K562 (cell line): ENCODE results near the gene PRPF18. TPM values are rescaled to one million over a fixed set of nuclear protein-coding genes. Genes with fewer than 3 reads are reported as not detected.

Experiments
- ATAC-seq: fragments of 200-7000 bp; cut with Tn5 transposase; 3 replicates; pipeline ENCODE4 v1.9.1; 2020; ENCODE audit warnings: moderate library complexity
- BruUV-seq: library from RNA; stranded (reverse); fragments of 400-500 nt; replicated peaks from 2 replicates; lab custom pipeline; 2021; lab: Mats Ljungman, UMichigan
- CTCF ChIA-PET: fragments of 300-600 bp; formaldehyde crosslinking; extraction: SDS; loops from one replicate; lab custom pipeline; 2021; ENCODE audit warnings: low intra/inter-chr PET ratio; lab: Yijun Ruan, JAX
- POLR2A ChIA-PET: fragments of 300-600, 350-650 bp; sonication (Branson Sonifier 250); formaldehyde crosslinking; extraction: SDS; loops from one replicate; lab custom pipeline; 2021; ENCODE audit warnings: antibody characterized with exemption, inconsistent platforms; lab: Yijun Ruan, JAX
- DNase-seq, 4 experiments: peaks; one replicate each; pipeline versions ENCODE4 v3.0.0 to v3.0.0-alpha.2; 2011 to 2018; ENCODE audit warnings: low spot score in 3 of 4, mixed read lengths in 3 of 4; ENCODE audit errors: extremely low read depth in 1 of 4
- FAIRE-seq: peaks from 2 replicates; lab custom pipeline; 2011; peaks lifted over from hg19 to GRCh38; lab: Jason Lieb, UNC
- H2AFZ ChIP-seq: 2 replicates; pipeline ENCODE4 v1.6.0; 2011; ENCODE audit warnings: low read depth, low read length, control low read depth, inconsistent platforms
- H3K27ac ChIP-seq: fragments of 200-600 bp; 3 replicates; pipeline ENCODE4 v1.8.0; 2011; ENCODE audit warnings: low read depth, mild to moderate bottlenecking, control low read depth, inconsistent platforms, low read length, moderate library complexity, mixed read lengths; ENCODE audit errors: extremely low read depth
- H3K27me3 ChIP-seq, 2 experiments: fragments of 300-600 bp in 1 of 2; 2 replicates in 1 of 2; 3 replicates in 1 of 2; pipeline versions ENCODE4 v1.6.0 to v1.8.0; 2011; ENCODE audit warnings: inconsistent platforms in 2 of 2, low read length in 2 of 2, mild to moderate bottlenecking in 1 of 2, mixed read lengths in 1 of 2, moderate library complexity in 1 of 2; ENCODE audit not compliant: control insufficient read depth in 2 of 2, insufficient read depth in 2 of 2
- H3K36me3 ChIP-seq: fragments of 300-600 bp; 3 replicates; pipeline ENCODE4 v1.8.0; 2011; ENCODE audit warnings: mild to moderate bottlenecking, low read length, inconsistent platforms; ENCODE audit not compliant: control insufficient read depth, insufficient read depth
- H3K4me1 ChIP-seq, 2 experiments: fragments of 200-600 bp in 1 of 2; replicated peaks in 1 of 2; 2 replicates in 1 of 2; 3 replicates in 1 of 2; pipeline versions ENCODE4 v1.5.1 to v1.8.0; 2011; ENCODE audit warnings: inconsistent platforms in 2 of 2, low read length in 2 of 2, mild to moderate bottlenecking in 1 of 2, mixed read lengths in 1 of 2, moderate library complexity in 1 of 2; ENCODE audit not compliant: control insufficient read depth in 2 of 2, insufficient read depth in 2 of 2
- H3K4me2 ChIP-seq: 2 replicates; pipeline ENCODE4 v1.6.1; 2011; ENCODE audit warnings: low read length, control low read depth, inconsistent platforms, mixed read lengths; ENCODE audit not compliant: insufficient read depth
- H3K4me3 ChIP-seq: fragments of 200-600 bp; sonication (generic), shearing (Covaris generic); 2 replicates; pipeline ENCODE4 v1.5.1; 2016; ENCODE audit warnings: control low read depth, inconsistent platforms
- H3K79me2 ChIP-seq: fragments of 200-600 bp; 3 replicates; pipeline ENCODE4 v1.8.0; 2011; ENCODE audit warnings: low read length, inconsistent platforms; ENCODE audit not compliant: control insufficient read depth, insufficient read depth
- H3K9ac ChIP-seq, 2 experiments: 2 replicates each; pipeline versions ENCODE4 v1.6.0 to v1.6.1; 2011; ENCODE audit warnings: low read depth in 2 of 2, low read length in 2 of 2, control low read depth in 1 of 2, inconsistent platforms in 1 of 2, mild to moderate bottlenecking in 1 of 2, mixed read lengths in 1 of 2; ENCODE audit not compliant: insufficient read depth in 1 of 2
- H3K9me1 ChIP-seq: one replicate; pipeline ENCODE4 v1.6.0; 2011; ENCODE audit warnings: inconsistent platforms, mild to moderate bottlenecking, low read length, moderate library complexity; ENCODE audit not compliant: control insufficient read depth, insufficient read depth
- H3K9me3 ChIP-seq: replicated peaks from 2 replicates; pipeline ENCODE4 v1.5.1; 2011; ENCODE audit warnings: low read depth, low read length, inconsistent platforms; ENCODE audit not compliant: control insufficient read depth, insufficient read depth
- H4K20me1 ChIP-seq: replicated peaks from 2 replicates; pipeline ENCODE4 v1.6.1; 2011; ENCODE audit warnings: low read length, inconsistent platforms, mixed read lengths; ENCODE audit not compliant: control insufficient read depth, insufficient read depth
- BRD9 ChIP-seq: fragments of 450-650 bp; IDR thresholded peaks from 2 replicates; pipeline ENCODE4 v1.6.1; 2018; ENCODE audit warnings: low read depth; ENCODE audit not compliant: partially characterized antibody
- CBX1 ChIP-seq: sonication (generic); IDR thresholded peaks from 2 replicates; pipeline ENCODE4 v1.6.1; 2016; ENCODE audit warnings: antibody characterized with exemption, low read depth, mild to moderate bottlenecking
- DLX4 ChIP-seq: fragments of 250-450 bp; sonication (Bioruptor Pico); IDR thresholded peaks from 2 replicates; pipeline ENCODE4 v1.6.1; 2021; ENCODE audit warnings: mild to moderate bottlenecking
- ETV1 ChIP-seq: fragments of 450-650 bp; conservative IDR thresholded peaks from 2 replicates; pipeline ENCODE4 v1.6.1; 2016; ENCODE audit warnings: missing genetic modification characterization, control low read depth, low read depth, missing compliant biosample characterization
- GATAD2A ChIP-seq: fragments of 450-650 bp; IDR thresholded peaks from 2 replicates; pipeline ENCODE4 v1.6.1; 2017
- HMGN3 ChIP-seq: IDR thresholded peaks from 2 replicates; pipeline ENCODE4 v1.6.1; 2011; ENCODE audit warnings: borderline replicate concordance, low read depth, mild to moderate bottlenecking, mixed read lengths, low read length; ENCODE audit not compliant: insufficient read length; ENCODE audit errors: extremely low read depth
- RBM39 ChIP-seq: fragments of 200-400 bp; formaldehyde crosslinking; optimal IDR thresholded peaks from 2 replicates; pipeline ENCODE3; 2018; ENCODE audit warnings: low read depth, low read length
- ZC3H4 ChIP-seq: sonication (generic); formaldehyde crosslinking; IDR thresholded peaks from 2 replicates; pipeline ENCODE4 v1.9.0; 2021; ENCODE audit warnings: missing genetic modification reagents, borderline replicate concordance
- ZKSCAN1 ChIP-seq: fragments of 150-350 bp; IDR thresholded peaks from 2 replicates; pipeline ENCODE4 v1.6.1; 2016; ENCODE audit warnings: low read depth, low read length
- ZNF134 ChIP-seq: fragments of 250-450 bp; sonication (Bioruptor Pico); conservative IDR thresholded peaks from 2 replicates; pipeline ENCODE4 v1.4.0; 2020
- ZNF436 ChIP-seq: fragments of 250-450, 450-650 bp; sonication (Bioruptor Pico); formaldehyde crosslinking; IDR thresholded peaks from 2 replicates; pipeline ENCODE4 v1.7.0; 2020; ENCODE audit warnings: mild to moderate bottlenecking
- ZNF507 ChIP-seq: conservative IDR thresholded peaks from 2 replicates; pipeline ENCODE4 v1.6.1; 2017; ENCODE audit warnings: missing genetic modification characterization, missing compliant biosample characterization
- ZNF589 ChIP-seq: fragments of 200-800 bp; sonication (Bioruptor generic); IDR thresholded peaks from 2 replicates; pipeline ENCODE4 v1.6.1; 2016; ENCODE audit warnings: low read depth, missing genetic modification characterization, missing compliant biosample characterization
- ZNF76 ChIP-seq: fragments of 250-450 bp; sonication (Bioruptor Pico); IDR thresholded peaks from 2 replicates; pipeline ENCODE4 v1.4.0; 2020; ENCODE audit warnings: mild to moderate bottlenecking, moderate library complexity, borderline replicate concordance
- WGBS: fragments of 100-300 bp; shearing (Covaris generic); methylation state at CpG from one replicate; pipeline ENCODE4 v1.1.6; 2016; ENCODE audit warnings: low coverage, mixed read lengths; ENCODE audit not compliant: insufficient coverage; ENCODE audit errors: missing lambda C conversion rate; 5-methylcytosine and 5-hydroxymethylcytosine counted together
- in situ Hi-C: fragments of 300-500 bp; cut with MboI; formaldehyde crosslinking; loops from 4 replicates; pipeline ENCODE4 v1.15.0; 2018; ENCODE audit warnings: inconsistent platforms, mixed read lengths
- intact Hi-C: fragments of 100-400 bp; cut with micrococcal nuclease; formaldehyde crosslinking; loops from 2 replicates; pipeline ENCODE4 v1.14.2; 2022
- polyA plus RNA-seq, 8 experiments: library from polyadenylated mRNA; depleted of rRNA in 4 of 8; stranded (reverse) in 5 of 8; unstranded in 3 of 8; fragments of >200 nt; fragmentation: Nextera tagmentation in 2 of 8; fragmentation: Illumina TruSeq in 1 of 8; extraction: Ambion mirVana in 2 of 8; extraction: Trizol in 1 of 8; gene quantifications; 2 replicates each; pipeline versions ENCODE4 v1.2.1 to v1.2.3, GENCODE V29; 2011 to 2014; ENCODE audit warnings: inconsistent platforms in 1 of 8, missing spikeins in 1 of 8
- total RNA-seq, 7 experiments: library from RNA; depleted of rRNA in 6 of 7; stranded (reverse); fragments of >200 nt in 6 of 7; fragmentation: Illumina TruSeq in 2 of 7; extraction: Trizol in 2 of 7; gene quantifications; 2 replicates each; pipeline versions ENCODE4 v1.2.1 to v1.2.3, GENCODE V29; 2011 to 2021; ENCODE audit warnings: low replicate concordance in 1 of 7

PRPF18 gene
- total and polyA plus RNA-seq, 9 of the 15 experiments (the other 6 are each of a cell fraction or from before 2014, with no cell fraction given), result 14.0 to 30.6 (median 23.1) TPM

GRCh38 chr10:13644866-13645265 is 58.1 kb downstream of the PRPF18 start:
- ATAC-seq (no peak), DNase-seq (no peak), FAIRE-seq (no peak)
- peaks cover 10% of the 10 kb centered on the region; the same call in 2 of the 3 replicates for H3K36me3 ChIP-seq
- ChIA-PET CTCF (no interaction called here), POLR2A (interaction anchor here (1.1 kb wide), 1 partner anchor 15 kb away, joined by 3 read pairs; no protein-coding TSS in a partner anchor)
- H3K4me1 ChIP-seq, result no peaks in the 10 kb centered on the region
- TF ChIP-seq ZNF589 (CRISPR knock-in tag) (no peak), ZNF436 (no peak), ZNF134 (CRISPR knock-in tag) (no peak), ZC3H4 (no peak), ZNF507 (tag) (no peak), ETV1 (no peak), GATAD2A (no peak), DLX4 (CRISPR knock-in tag) (no peak), HMGN3 (no peak), RBM39 (no peak), ZKSCAN1 (no peak), BRD9 (no peak), CBX1 (no peak), ZNF76 (CRISPR knock-in tag) (no peak)
- intact Hi-C loops, result no loop called here
- WGBS, result 85% methylated on average over 9 of the region's 9 CpGs
- in situ Hi-C loops, result no loop called here
- H4K20me1 ChIP-seq, result no peaks in the 10 kb centered on the region
- no peaks in the 10 kb centered on the region for H3K27me3 ChIP-seq
- no peak overlapping the region for H3K27ac ChIP-seq
- H2AFZ ChIP-seq, result no peak overlapping the region
- no peak overlapping the region for H3K4me2 ChIP-seq
- H3K9me1 ChIP-seq, result no peaks in the 10 kb centered on the region
- H3K4me3 ChIP-seq, result no peak overlapping the region
- no peaks in the 10 kb centered on the region for H3K79me2 ChIP-seq
- H3K9ac ChIP-seq, result no peak overlapping the region
- peaks cover 3% of the 10 kb centered on the region for H3K9me3 ChIP-seq
- BruUV-seq, result no TSS peak
